ENCODE data around the gene AFAP1L1. TPM values are rescaled to one million over a fixed set of nuclear protein-coding genes. Genes with fewer than 3 reads are reported as not detected.

AFAP1L1 gene
- total and polyA plus RNA-seq, 9 of the 15 experiments (the other 6 are each of a cell fraction or from before 2014, with no cell fraction given), result 0.01 to 0.12 (median 0.03) TPM; not detected in 4

- Histone ChIP-seq H2AFZ (ENCODE audit: low read depth, low read length) (no peak overlapping the region), H3K9me1 (ENCODE audit: control insufficient read depth, insufficient read depth, low read length) (no peaks in the 10 kb centered on the region), H3K4me2 (ENCODE audit: insufficient read depth, low read length) (no peak overlapping the region), H3K9me3 (replicated peaks; ENCODE audit: control insufficient read depth, insufficient read depth, low read depth, low read length) (peaks cover 4% of the 10 kb centered on the region; the same call in 1 of the 2 replicates), H3K36me3 (ENCODE audit: control insufficient read depth, insufficient read depth, low read length) (no peaks in the 10 kb centered on the region), H3K27me3 (ENCODE audit: control insufficient read depth in 2 of 2, insufficient read depth in 2 of 2, low read length in 2 of 2) (peaks cover 12 to 48% of the 10 kb centered on the region in 2 experiments; a peak in 3 of 5 replicates), H4K20me1 (replicated peaks; ENCODE audit: control insufficient read depth, insufficient read depth, low read length) (no peaks in the 10 kb centered on the region), H3K4me1 (replicated peaks in 1 of 2; ENCODE audit: control insufficient read depth in 2 of 2, insufficient read depth in 2 of 2, low read length in 2 of 2) (peaks cover 0 to 12% of the 10 kb centered on the region in 2 experiments; a peak in 2 of 5 replicates), H3K79me2 (ENCODE audit: control insufficient read depth, insufficient read depth, low read length) (no peaks in the 10 kb centered on the region), H3K27ac (ENCODE audit: extremely low read depth, low read depth, low read length) (no peak overlapping the region), H3K4me3 (no peak overlapping the region), H3K9ac (ENCODE audit: insufficient read depth in 1 of 2, low read depth in 2 of 2, low read length in 2 of 2) (no peak overlapping the region)
- DNase-seq (ENCODE audit: extremely low read depth in 1 of 4, low spot score in 3 of 4), result peak; percentile 69 to 77 (median 74)
- ChIA-PET POLR2A (no interaction called here), CTCF (ENCODE audit: low intra/inter-chr PET ratio) (interaction anchor here (0.6 to 1.4 kb wide), 8 partner anchors 111 to 825 kb away, joined by 3 to 10 read pairs (median 4); partner anchors contain the start of gene ABLIM3)
- FAIRE-seq, result peak; percentile 92
- BruUV-seq (replicated peaks), result no TSS peak
- intact Hi-C loops (cut with micrococcal nuclease), result loop anchor here (1.0 to 10.0 kb wide), 4 partner anchors 128 to 536 kb away; partner anchors contain the start of gene ABLIM3
- in situ Hi-C loops (cut with MboI), result loop anchor here (5.0 to 25.0 kb wide), 2 partner anchors 532 to 832 kb away; no protein-coding TSS in a partner anchor
- WGBS (ENCODE audit: insufficient coverage, low coverage, missing lambda C conversion rate), result 2% methylated on average over 6 of the region's 6 CpGs
- ATAC-seq, result peak; percentile 82
- TF ChIP-seq SMARCA5 (IDR thresholded peaks at IDR 0.05) (no peak), NR2C2 (CRISPR knock-in tag; IDR thresholded peaks at IDR 0.05) (no peak), NR2C2 (tag; IDR thresholded peaks at IDR 0.05) (no peak), PKNOX1 (IDR thresholded peaks at IDR 0.05) (peak; percentile 39; the same call in 1 of the 2 replicates), KLF16 (IDR thresholded peaks at IDR 0.05) (0 out of 2 replicates have a peak, but pooled peaks have one; percentile 32), MEIS2 (IDR thresholded peaks at IDR 0.05; ENCODE audit: partially characterized antibody) (peak; percentile 34), DACH1 (IDR thresholded peaks at IDR 0.05; ENCODE audit: partially characterized antibody) (no peak), REST (IDR thresholded peaks at IDR 0.05; ENCODE audit: borderline replicate concordance) (peak; percentile 51; the same call in 1 of the 2 replicates), REST (CRISPR knock-in tag; IDR thresholded peaks at IDR 0.05; ENCODE audit: low read depth) (no peak), CBX3 (IDR thresholded peaks at IDR 0.05; ENCODE audit: borderline replicate concordance in 1 of 2, low read length in 2 of 2) (peak in 1 of 2 experiments; percentile 99; a peak in 2 of 3 replicates), RFX5 (IDR thresholded peaks at IDR 0.05; ENCODE audit: low read depth, low read length) (no peak), ARID2 (IDR thresholded peaks at IDR 0.05) (no peak)
These were observed 2.6 kb upstream of the AFAP1L1 start for GRCh38 chr5:149268928-149269557.

Data from K562 (cell line).